ENCODE results near the gene C3orf18.

The C3orf18 gene

DNA sequence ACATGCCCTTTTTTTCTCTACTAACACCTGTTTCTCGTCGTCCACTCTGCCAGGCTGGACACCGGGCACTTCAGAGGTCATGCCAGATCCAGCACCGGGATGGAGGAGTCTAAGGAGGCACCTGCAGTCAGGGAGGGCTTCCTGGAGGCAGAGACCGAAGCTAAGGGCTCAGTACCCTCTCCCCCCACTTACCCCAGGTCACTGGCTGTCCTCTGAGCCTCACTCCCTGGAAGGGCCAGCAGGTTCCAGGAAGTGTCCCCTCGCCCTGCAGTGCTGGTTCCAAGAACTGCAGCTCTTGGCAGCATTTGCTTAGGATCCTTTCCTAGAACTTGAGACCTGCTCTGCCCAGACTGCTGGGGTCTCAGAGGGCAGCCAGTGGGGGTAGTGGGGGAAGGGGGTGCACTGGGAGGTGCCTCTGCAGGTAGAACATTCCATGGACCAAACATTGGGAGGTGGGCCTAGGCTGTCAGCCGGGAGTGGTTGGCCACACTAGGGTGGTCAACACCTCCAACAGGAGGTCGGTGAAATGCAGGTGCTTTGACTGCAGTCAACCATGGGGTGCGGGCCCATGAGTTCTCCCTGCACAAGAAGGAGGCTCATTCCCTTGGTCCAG is 32.7 kb upstream of the C3orf18 start:
- no peaks in the 10 kb centered on the region for H3K36me3 ChIP-seq (ENCODE audit: control insufficient read depth in 2 of 2, insufficient read depth in 1 of 2, low read length in 2 of 2)
- H3K9me3 ChIP-seq (ENCODE audit: control insufficient read depth, insufficient read depth, low read depth, low read length), result no peaks in the 10 kb centered on the region
- H3K4me3 ChIP-seq (ENCODE audit: low read depth, low read length), result no peak overlapping the region
- POLR2A ChIA-PET, result no interaction called here
- H3K27ac ChIP-seq (ENCODE audit: extremely low read depth, low read depth, low read length), result no peak overlapping the region
- CTCF ChIA-PET, result interaction anchor here (0.8 kb wide), 1 partner anchor 15 kb away, joined by 3 read pairs; no protein-coding TSS in a partner anchor
- TF ChIP-seq ZFHX2 (tag by site-specific recombination; conservative IDR thresholded peaks at IDR 0.05), result 0 out of 2 replicates have a peak, but pooled peaks have one; percentile 4
- TF ChIP-seq, protein P1, sequence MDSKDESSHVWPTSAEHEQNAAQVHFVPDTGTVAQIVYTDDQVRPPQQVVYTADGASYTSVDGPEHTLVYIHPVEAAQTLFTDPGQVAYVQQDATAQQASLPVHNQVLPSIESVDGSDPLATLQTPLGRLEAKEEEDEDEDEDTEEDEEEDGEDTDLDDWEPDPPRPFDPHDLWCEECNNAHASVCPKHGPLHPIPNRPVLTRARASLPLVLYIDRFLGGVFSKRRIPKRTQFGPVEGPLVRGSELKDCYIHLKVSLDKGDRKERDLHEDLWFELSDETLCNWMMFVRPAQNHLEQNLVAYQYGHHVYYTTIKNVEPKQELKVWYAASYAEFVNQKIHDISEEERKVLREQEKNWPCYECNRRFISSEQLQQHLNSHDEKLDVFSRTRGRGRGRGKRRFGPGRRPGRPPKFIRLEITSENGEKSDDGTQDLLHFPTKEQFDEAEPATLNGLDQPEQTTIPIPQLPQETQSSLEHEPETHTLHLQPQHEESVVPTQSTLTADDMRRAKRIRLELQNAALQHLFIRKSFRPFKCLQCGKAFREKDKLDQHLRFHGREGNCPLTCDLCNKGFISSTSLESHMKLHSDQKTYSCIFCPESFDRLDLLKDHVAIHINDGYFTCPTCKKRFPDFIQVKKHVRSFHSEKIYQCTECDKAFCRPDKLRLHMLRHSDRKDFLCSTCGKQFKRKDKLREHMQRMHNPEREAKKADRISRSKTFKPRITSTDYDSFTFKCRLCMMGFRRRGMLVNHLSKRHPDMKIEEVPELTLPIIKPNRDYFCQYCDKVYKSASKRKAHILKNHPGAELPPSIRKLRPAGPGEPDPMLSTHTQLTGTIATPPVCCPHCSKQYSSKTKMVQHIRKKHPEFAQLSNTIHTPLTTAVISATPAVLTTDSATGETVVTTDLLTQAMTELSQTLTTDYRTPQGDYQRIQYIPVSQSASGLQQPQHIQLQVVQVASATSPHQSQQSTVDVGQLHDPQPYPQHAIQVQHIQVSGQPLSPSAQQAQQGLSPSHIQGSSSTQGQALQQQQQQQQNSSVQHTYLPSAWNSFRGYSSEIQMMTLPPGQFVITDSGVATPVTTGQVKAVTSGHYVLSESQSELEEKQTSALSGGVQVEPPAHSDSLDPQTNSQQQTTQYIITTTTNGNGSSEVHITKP (tag by site-specific recombination; IDR thresholded peaks at IDR 0.05), result no peak
- no peaks in the 10 kb centered on the region for H3K4me1 ChIP-seq (ENCODE audit: control insufficient read depth, insufficient read depth, low read length)

DNA sequence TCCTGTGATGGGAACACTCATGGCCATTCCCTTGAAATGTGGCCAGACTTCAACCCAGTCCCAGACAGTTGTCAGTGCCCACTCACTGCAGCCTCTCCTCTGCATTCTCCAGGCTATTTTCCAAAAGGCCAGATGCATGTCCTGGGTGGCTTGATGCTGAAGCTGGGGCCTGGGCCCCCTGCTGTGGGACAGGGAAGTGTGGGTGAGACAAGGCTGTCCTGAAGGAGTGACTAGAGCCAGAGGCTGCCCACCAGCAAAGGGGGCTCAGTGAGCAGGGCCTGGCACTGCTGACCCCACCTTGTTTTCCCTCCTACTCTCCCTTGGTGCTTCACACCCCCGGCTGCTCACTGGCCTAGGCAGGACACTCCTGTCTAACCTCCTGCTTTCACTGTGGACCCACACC is 32.2 kb upstream of the C3orf18 start:
- no peak overlapping the region for H3K27ac ChIP-seq (ENCODE audit: extremely low read depth, low read depth, low read length)

DNA sequence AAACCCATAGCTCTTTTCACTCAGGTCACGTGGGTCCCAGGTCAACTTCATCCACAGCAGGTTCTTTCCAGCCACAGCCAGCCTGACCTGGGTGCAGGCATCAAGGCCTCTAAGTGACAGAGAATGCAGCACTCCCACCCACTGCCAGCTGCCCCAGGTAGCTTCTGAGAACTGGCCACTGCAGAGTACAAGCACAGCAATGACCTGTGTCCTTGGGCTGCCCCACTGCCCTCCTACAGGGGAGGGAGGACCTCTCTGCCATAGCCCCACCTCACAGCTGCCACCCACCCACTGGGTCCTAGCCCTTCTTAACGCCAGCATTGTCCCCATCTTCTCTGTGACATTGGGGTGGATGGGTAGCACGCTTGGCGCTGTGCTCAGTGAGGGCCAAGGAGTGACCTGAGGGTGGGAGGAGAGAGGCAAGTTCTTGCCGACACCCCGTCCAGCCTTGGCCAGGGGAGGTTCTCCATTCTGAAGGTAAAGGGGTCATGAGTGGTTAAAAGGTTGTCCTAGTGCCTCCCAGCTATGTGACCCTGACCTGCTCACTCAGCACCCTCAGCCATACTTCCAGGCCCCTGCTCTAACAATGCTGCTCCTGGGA is 31.7 kb upstream of the C3orf18 start:
- ChIA-PET POLR2A (no interaction called here), CTCF (interaction anchor here (0.8 to 1.7 kb wide), 3 partner anchors 15 to 56 kb away, joined by 3 to 8 read pairs (median 4); no protein-coding TSS in a partner anchor)
- TF ChIP-seq MZF1 (tag by site-specific recombination; IDR thresholded peaks at IDR 0.05; ENCODE audit: borderline replicate concordance), result no peak
- no peak for TF ChIP-seq ZNF777 (tag by site-specific recombination; IDR thresholded peaks at IDR 0.05; ENCODE audit: borderline replicate concordance)
- TF ChIP-seq SCRT1 (tag by site-specific recombination; IDR thresholded peaks at IDR 0.05; ENCODE audit: borderline replicate concordance), result no peak
- TF ChIP-seq ZIC2 (tag by site-specific recombination; IDR thresholded peaks at IDR 0.05), result no peak
- TF ChIP-seq, protein P2, sequence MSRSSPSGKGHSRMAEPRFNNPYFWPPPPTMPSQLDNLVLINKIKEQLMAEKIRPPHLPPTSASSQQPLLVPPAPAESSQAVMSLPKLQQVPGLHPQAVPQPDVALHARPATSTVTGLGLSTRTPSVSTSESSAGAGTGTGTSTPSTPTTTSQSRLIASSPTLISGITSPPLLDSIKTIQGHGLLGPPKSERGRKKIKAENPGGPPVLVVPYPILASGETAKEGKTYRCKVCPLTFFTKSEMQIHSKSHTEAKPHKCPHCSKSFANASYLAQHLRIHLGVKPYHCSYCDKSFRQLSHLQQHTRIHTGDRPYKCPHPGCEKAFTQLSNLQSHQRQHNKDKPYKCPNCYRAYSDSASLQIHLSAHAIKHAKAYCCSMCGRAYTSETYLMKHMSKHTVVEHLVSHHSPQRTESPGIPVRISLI (tag by site-specific recombination; IDR thresholded peaks at IDR 0.05), result no peak
- no peak for TF ChIP-seq ZNF658 (tag by site-specific recombination; IDR thresholded peaks at IDR 0.05)
- no peak for TF ChIP-seq ZNF175 (tag by site-specific recombination; IDR thresholded peaks at IDR 0.05)
- TF ChIP-seq ZNF626 (tag by site-specific recombination; IDR thresholded peaks at IDR 0.05), result no peak
- TF ChIP-seq, protein P3, sequence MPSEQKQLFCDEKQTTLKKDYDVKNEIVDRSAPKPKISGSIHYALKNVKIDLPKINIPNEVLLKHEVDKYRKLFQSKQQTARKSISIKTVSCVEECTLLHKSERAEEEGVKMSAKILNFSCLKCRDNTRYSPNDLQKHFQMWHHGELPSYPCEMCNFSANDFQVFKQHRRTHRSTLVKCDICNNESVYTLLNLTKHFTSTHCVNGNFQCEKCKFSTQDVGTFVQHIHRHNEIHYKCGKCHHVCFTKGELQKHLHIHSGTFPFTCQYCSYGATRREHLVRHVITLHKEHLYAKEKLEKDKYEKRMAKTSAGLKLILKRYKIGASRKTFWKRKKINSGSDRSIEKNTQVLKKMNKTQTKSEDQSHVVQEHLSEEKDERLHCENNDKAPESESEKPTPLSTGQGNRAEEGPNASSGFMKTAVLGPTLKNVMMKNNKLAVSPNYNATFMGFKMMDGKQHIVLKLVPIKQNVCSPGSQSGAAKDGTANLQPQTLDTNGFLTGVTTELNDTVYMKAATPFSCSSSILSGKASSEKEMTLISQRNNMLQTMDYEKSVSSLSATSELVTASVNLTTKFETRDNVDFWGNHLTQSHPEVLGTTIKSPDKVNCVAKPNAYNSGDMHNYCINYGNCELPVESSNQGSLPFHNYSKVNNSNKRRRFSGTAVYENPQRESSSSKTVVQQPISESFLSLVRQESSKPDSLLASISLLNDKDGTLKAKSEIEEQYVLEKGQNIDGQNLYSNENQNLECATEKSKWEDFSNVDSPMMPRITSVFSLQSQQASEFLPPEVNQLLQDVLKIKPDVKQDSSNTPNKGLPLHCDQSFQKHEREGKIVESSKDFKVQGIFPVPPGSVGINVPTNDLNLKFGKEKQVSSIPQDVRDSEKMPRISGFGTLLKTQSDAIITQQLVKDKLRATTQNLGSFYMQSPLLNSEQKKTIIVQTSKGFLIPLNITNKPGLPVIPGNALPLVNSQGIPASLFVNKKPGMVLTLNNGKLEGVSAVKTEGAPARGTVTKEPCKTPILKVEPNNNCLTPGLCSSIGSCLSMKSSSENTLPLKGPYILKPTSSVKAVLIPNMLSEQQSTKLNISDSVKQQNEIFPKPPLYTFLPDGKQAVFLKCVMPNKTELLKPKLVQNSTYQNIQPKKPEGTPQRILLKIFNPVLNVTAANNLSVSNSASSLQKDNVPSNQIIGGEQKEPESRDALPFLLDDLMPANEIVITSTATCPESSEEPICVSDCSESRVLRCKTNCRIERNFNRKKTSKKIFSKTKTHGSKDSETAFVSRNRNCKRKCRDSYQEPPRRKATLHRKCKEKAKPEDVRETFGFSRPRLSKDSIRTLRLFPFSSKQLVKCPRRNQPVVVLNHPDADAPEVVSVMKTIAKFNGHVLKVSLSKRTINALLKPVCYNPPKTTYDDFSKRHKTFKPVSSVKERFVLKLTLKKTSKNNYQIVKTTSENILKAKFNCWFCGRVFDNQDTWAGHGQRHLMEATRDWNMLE (tag by site-specific recombination; conservative IDR thresholded peaks at IDR 0.05; ENCODE audit: low read depth), result no peak
- no peak for TF ChIP-seq ZEB2 (tag by site-specific recombination; IDR thresholded peaks at IDR 0.05)
- TF ChIP-seq GLIS1 (tag by site-specific recombination; IDR thresholded peaks at IDR 0.05), result no peak
- TF ChIP-seq, protein P4, sequence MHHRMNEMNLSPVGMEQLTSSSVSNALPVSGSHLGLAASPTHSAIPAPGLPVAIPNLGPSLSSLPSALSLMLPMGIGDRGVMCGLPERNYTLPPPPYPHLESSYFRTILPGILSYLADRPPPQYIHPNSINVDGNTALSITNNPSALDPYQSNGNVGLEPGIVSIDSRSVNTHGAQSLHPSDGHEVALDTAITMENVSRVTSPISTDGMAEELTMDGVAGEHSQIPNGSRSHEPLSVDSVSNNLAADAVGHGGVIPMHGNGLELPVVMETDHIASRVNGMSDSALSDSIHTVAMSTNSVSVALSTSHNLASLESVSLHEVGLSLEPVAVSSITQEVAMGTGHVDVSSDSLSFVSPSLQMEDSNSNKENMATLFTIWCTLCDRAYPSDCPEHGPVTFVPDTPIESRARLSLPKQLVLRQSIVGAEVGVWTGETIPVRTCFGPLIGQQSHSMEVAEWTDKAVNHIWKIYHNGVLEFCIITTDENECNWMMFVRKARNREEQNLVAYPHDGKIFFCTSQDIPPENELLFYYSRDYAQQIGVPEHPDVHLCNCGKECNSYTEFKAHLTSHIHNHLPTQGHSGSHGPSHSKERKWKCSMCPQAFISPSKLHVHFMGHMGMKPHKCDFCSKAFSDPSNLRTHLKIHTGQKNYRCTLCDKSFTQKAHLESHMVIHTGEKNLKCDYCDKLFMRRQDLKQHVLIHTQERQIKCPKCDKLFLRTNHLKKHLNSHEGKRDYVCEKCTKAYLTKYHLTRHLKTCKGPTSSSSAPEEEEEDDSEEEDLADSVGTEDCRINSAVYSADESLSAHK (tag by site-specific recombination; IDR thresholded peaks at IDR 0.05), result no peak
- TF ChIP-seq ZNF335 (tag by site-specific recombination; conservative IDR thresholded peaks at IDR 0.05), result no peak
- no peak for TF ChIP-seq ZNF561 (tag by site-specific recombination; IDR thresholded peaks at IDR 0.05; ENCODE audit: borderline replicate concordance)
- no peaks in the 10 kb centered on the region for H3K36me3 ChIP-seq (ENCODE audit: control insufficient read depth in 2 of 2, insufficient read depth in 1 of 2, low read length in 2 of 2)
- no peak overlapping the region for H3K4me3 ChIP-seq (ENCODE audit: low read depth, low read length)
- no peaks in the 10 kb centered on the region for H3K4me1 ChIP-seq (ENCODE audit: control insufficient read depth, insufficient read depth, low read length)
- H3K9me3 ChIP-seq (ENCODE audit: control insufficient read depth, insufficient read depth, low read depth, low read length), result no peaks in the 10 kb centered on the region
- no peak overlapping the region for H3K27ac ChIP-seq (ENCODE audit: extremely low read depth, low read depth, low read length)

More for the DNA sequence above, 32.2 kb upstream of the C3orf18 start:
- Histone ChIP-seq H3K9me3 (ENCODE audit: control insufficient read depth, insufficient read depth, low read depth, low read length) (no peaks in the 10 kb centered on the region), H3K36me3 (ENCODE audit: control insufficient read depth in 2 of 2, insufficient read depth in 1 of 2, low read length in 2 of 2) (no peaks in the 10 kb centered on the region), H3K4me3 (ENCODE audit: low read depth, low read length) (no peak overlapping the region), H3K4me1 (ENCODE audit: control insufficient read depth, insufficient read depth, low read length) (no peaks in the 10 kb centered on the region)
- POLR2A ChIA-PET, result no interaction called here
- peak; percentile 81 for TF ChIP-seq ZFHX2 (tag by site-specific recombination; conservative IDR thresholded peaks at IDR 0.05)
- TF ChIP-seq EGR2 (tag by site-specific recombination; IDR thresholded peaks at IDR 0.05; ENCODE audit: low read depth), result peak; percentile 81
- TF ChIP-seq GLIS1 (tag by site-specific recombination; IDR thresholded peaks at IDR 0.05), result no peak
- CTCF ChIA-PET, result interaction anchor here (0.8 kb wide), 1 partner anchor 15 kb away, joined by 3 read pairs; no protein-coding TSS in a partner anchor

Data from HEK293 (cell line).